ENCODE measurements around the gene PDCD7. TPM values are rescaled to one million over a fixed set of nuclear protein-coding genes. Genes with fewer than 3 reads are reported as not detected.
"Not testable (repeated sequence)": the region's sequence is repeated elsewhere in the genome, so short reads cannot be mapped to it uniquely, and the experiment has no call there.

Gene PDCD7
- total RNA-seq, 1 donor from 2014 or later = 17.4 TPM

- intact Hi-C loops (cut with DNase I) = no loop called here
- peak; percentile 66 for DNase-seq (ENCODE audit: low spot score)
Observed at GRCh38 chr15:65094294-65094995, 39.2 kb downstream of the PDCD7 start.

- peak; percentile 50 for DNase-seq (ENCODE audit: low spot score)
- intact Hi-C loops (cut with DNase I) = not testable (repeated sequence)
Observed at GRCh38 chr15:65093793-65094170, 39.8 kb downstream of the PDCD7 start.

GRCh38 chr15:65092911-65093792 lies 40.5 kb downstream of the PDCD7 start:
- peak; percentile 44 for DNase-seq (ENCODE audit: low spot score)
- intact Hi-C loops (cut with DNase I) = no loop called here

- no peak for DNase-seq (ENCODE audit: low spot score)
- intact Hi-C loops (cut with DNase I) = no loop called here
Observed at GRCh38 chr15:65091946-65092770, 41.5 kb downstream of the PDCD7 start.

- intact Hi-C loops (cut with DNase I) = no loop called here
- DNase-seq (ENCODE audit: low spot score) = no peak
Observed at GRCh38 chr15:65089206-65089824, 44.3 kb downstream of the PDCD7 start.

GRCh38 chr15:65088643-65089021 lies 45.0 kb downstream of the PDCD7 start:
- DNase-seq (ENCODE audit: low spot score) = no peak
- intact Hi-C loops (cut with DNase I) = no loop called here

GRCh38 chr15:65087873-65088642 lies 45.5 kb downstream of the PDCD7 start:
- peak; percentile 84 for DNase-seq (ENCODE audit: low spot score)
- intact Hi-C loops (cut with DNase I) = no loop called here

- no peak for DNase-seq (ENCODE audit: low spot score)
- intact Hi-C loops (cut with DNase I) = no loop called here
Observed at GRCh38 chr15:65087411-65087810, 46.2 kb downstream of the PDCD7 start.

GRCh38 chr15:65086680-65087111 lies 46.9 kb downstream of the PDCD7 start:
- intact Hi-C loops (cut with DNase I) = no loop called here
- no peak for DNase-seq (ENCODE audit: low spot score)

- intact Hi-C loops (cut with DNase I) = no loop called here
- DNase-seq (ENCODE audit: low spot score) = no peak
Observed at GRCh38 chr15:65085990-65086679, 47.5 kb downstream of the PDCD7 start.

- DNase-seq (ENCODE audit: low spot score) = no peak
- intact Hi-C loops (cut with DNase I) = no loop called here
Observed at GRCh38 chr15:65085207-65085753, 48.3 kb downstream of the PDCD7 start.

- intact Hi-C loops (cut with DNase I) = no loop called here
Observed at GRCh38 chr15:65084500-65085206, 49.0 kb downstream of the PDCD7 start.

GRCh38 chr15:65083262-65083701 lies 50.3 kb downstream of the PDCD7 start:
- DNase-seq (ENCODE audit: low spot score) = no peak

More at GRCh38 chr15:65084500-65085206, 49.0 kb downstream of the PDCD7 start:
- no peak for DNase-seq (ENCODE audit: low spot score)

GRCh38 chr15:65082303-65082953 lies 51.2 kb downstream of the PDCD7 start:
- DNase-seq (ENCODE audit: low spot score) = no peak
- intact Hi-C loops (cut with DNase I) = loop anchor here (2.0 kb wide), 1 partner anchor 28 kb away; no protein-coding TSS in a partner anchor

More at GRCh38 chr15:65083262-65083701, 50.3 kb downstream of the PDCD7 start:
- intact Hi-C loops (cut with DNase I) = loop anchor here (2.0 kb wide), 1 partner anchor 28 kb away; no protein-coding TSS in a partner anchor

GRCh38 chr15:65081758-65082157 lies 51.9 kb downstream of the PDCD7 start:
- no peak for DNase-seq (ENCODE audit: low spot score)
- intact Hi-C loops (cut with DNase I) = loop anchor here (2.0 kb wide), 1 partner anchor 27 kb away; no protein-coding TSS in a partner anchor

- DNase-seq (ENCODE audit: low spot score) = no peak
Observed at GRCh38 chr15:65081270-65081669, 52.3 kb downstream of the PDCD7 start.

More at GRCh38 chr15:65081270-65081669, 52.3 kb downstream of the PDCD7 start:
- intact Hi-C loops (cut with DNase I) = no loop called here

Measured in cardiac septum (tissue), 1 donor.